ENCODE measurements around the gene COL6A1.
"Not testable (repeated sequence)": the region's sequence is repeated elsewhere in the genome, so short reads cannot be mapped to it uniquely, and the experiment has no call there.

The COL6A1 gene

DNA sequence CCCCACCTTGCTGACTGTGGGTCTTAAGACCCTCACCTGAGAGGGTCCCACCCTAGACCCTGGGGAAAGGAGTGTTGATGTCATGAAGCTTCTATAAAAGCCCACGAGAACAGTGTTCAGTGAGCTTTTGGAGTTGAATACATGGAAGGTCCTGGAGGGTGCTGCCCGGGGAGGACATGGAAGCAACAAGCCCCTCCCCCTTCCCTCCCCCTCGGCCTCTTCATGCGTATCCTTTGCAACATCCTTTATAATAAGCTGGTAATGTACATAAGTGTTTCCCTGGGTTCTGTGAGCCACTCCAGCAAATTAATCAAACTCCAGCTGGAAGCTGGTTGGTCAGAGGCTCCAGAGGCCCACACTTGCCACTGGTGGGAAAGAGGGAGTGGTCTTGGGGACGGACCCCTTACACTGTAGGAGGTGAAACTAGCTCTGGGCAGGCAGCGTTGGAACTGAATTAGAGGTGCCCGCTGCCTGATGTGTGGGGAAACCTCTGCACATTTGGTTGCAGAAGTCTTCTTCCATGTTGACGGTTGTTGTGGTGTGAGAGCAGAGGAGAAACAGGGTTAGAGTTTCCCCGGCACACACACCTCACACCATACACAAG lies 14.7 kb upstream of the COL6A1 start:
- no peak for DNase-seq

DNA sequence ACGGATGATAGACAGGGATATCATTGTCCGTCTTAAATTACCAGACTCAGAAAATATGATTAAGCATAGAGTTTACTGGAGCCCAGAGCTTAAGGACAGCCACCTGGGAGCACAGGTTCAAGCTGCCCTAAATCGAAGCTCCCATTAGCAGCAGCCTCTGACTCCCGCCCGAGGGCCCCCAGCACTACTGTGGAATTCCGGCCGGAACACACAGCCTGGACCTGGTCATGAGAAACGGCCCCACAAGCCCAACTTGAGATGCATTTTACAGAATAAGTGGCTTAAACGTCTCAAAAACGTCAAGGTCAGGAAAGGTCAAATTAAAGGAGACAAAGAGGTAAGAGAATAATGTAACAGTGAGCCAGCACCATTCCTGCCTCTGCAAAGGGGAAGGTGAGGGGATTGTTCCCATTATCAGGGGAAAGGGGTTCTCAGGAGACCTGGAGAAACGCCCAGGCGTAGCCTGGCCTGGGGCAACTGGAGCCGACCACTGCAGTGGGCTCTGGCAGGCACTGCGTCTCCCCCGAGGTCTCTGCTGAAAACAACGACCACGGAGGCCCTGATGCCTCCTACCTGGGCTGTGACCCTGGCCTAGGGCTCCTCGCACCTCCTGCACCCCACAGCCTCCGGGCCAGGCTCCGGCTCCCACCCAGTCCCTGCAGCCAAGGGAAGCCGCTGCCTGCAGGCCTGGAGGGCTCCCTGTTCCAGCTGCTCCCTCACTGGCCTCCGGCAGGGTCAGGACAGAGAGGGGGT lies 11.5 kb upstream of the COL6A1 start:
- no peak for DNase-seq

DNA sequence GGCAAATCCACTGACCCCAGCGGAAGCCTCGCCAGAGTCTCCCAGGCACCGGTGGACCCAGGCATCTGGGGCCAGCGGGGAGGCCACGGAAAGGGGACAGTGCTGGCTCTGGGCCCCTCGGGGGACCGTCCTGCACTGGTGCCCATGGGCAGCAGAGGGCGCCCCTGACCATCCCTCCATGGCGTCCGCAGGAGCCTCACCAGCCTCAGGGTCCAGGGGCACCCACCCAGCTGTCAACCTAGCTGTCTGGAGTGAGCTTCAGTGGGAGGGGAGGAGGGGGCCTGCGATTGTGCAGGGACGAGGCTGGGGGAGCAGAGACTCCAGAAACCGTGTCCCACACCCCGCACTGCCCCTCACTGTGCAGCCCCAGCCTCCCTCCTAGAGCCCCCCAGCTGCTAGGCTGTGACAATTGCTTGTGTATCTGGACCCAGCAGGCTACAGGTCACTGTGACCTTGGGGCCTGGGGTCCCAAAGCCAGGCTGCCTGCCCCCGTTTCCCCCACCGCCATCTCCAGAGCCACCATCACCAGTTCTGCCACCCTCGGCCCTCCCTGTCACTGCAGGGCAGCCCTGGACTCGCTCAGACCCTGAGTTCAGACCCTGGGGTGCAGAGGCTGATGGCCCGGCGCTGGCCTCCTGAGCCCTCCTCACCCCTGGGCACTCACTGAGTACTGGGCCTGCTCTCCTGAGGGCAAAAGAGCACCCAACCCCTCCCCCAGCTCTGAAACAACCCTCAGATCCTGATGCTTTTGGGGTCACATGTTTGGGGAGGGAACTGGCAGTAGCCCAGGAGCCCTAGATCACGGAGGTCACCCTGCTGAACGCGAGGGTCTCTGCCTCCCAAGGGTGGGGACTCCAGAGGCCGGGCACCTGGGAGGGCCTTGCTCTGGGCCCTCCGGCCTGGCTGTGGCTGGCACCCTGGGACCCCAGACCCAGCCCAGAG lies 10.6 kb upstream of the COL6A1 start:
- DNase-seq, result peak; percentile 85

- DNase-seq, result peak; percentile 87
Observed at GRCh38 chr21:45971616-45972352, 9.8 kb upstream of the COL6A1 start.

DNA sequence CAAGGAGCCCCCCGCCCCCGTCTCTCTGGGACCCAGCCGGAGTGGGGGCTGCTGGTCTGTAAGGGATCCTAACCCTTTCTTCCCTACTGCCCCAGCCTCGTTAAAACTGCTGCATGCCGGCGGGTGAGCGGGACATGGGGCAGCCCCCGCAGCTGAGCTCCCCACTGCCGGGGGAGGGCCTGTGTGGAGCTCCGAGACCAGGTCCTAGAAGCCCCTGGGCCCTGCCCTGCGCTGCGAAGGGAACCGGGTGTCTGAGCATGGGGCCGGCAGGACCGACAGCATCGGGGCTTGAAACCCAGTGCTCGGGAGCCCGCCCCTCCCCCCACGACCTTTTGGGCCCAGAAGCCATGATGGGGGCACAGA lies 9.2 kb upstream of the COL6A1 start:
- DNase-seq, result peak; percentile 75

DNA sequence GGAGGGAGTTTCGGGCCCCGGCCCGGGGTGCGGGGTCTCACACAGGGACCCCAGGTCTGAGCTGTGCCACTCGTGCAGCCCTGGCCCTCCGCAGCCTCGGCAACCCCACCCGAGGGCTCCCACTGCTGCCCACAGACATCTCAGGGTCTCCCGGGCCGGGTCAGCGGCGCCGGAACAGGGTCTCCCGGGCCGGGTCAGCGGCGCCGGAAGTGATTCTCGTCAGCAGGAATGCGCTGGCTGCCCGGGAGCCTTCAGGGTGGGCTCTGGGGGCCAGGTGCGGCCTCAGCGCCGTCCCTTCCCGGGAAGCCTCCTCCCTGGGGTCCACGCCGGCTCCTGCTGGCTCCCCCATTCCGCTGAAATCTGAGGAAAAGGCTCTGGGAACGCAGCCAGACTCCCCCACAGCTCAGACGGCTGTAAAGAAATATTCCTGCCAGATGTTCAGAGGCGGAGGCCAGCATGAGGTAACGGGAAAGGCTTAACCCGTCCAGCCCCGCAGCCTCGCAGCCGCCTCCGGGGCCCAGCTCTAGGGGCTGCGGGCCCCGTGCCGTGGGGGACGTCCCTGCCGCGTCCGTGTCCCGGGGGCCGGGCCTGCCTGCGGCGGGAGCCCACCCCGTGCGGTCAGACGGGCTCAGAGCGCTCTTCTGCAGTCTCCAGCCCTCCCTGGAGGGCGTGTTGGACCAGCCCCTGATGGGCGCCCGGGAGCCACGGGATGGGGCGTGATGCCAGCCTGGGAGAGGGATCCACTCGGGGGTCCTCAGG lies 8.7 kb upstream of the COL6A1 start:
- peak; percentile 95 for DNase-seq

GRCh38 chr21:45973475-45974072 lies 8.0 kb upstream of the COL6A1 start:
- DNase-seq, result peak; percentile 94

- DNase-seq, result peak; percentile 80
Observed at GRCh38 chr21:45974073-45975019, 7.2 kb upstream of the COL6A1 start.

DNA sequence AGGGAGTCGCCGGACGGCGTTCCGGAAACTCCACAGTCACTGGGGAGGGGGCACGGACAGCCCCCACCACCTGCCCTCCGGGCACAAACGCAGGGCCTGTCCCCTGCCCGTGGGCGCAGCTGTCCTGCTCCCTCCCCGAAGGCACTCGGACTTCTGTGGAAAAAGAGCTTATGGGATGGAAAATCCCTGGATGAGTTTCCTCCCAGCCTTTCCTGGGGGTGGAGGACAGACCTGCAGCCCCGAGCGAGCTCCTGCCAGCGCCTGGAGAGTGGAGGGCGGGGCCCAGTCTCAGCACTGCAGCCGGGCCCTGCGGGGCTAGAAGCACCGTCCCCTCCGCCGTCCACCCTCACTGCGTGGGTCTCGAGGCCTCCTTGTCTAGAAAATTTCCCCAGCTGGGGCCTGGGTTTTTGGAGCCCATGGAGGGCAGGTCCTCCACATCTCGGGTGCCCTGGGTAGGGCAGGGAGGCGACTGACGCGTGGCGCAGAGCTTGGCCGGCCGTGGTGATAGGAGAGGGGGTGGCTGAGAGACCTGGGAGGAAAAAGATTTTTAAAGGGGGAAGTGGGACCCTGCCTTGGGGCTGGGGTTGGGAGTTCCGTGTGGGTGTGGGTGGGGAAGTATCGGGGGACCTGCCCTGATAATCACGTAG lies 6.4 kb upstream of the COL6A1 start:
- DNase-seq, result peak; percentile 76

DNA sequence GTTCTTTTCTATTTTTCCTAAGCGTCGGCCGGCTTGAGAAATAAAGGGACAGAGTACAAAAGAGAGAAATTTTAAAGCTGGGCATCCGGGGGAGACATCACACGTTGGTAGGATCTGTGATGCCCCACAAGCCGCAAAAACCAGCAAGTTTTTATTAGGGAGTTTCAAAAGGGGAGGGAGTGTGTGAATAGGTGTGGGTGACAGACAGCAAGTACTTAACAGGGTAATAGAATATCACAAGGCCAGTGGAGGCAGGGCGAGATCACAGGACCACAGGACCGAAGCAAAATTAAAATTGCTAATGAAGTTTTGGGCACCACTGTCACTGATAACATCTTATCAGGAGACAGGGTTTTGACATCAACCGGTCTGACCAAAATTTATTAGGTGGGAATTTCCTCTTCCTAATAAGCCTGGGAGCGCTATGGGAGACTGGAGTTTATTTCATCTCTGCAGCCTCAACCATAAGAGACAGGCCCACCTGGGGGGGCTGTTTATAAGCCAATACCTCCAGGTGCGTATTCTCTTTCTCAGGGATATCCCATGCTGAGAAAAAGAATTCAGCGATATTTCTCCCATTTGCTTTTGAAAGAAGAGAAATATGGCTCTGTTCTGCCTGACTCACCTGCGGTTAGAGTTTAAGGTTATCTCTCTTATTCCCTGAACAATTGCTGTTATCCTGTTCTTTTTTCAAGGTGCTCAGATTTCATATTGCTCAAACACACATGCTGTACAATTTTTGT lies 5.7 kb upstream of the COL6A1 start:
- not testable (repeated sequence) for DNase-seq

- DNase-seq, result no peak
Observed at GRCh38 chr21:45976701-45977311, 4.8 kb upstream of the COL6A1 start.

GRCh38 chr21:45977396-45977795 lies 4.2 kb upstream of the COL6A1 start:
- DNase-seq, result no peak

DNA sequence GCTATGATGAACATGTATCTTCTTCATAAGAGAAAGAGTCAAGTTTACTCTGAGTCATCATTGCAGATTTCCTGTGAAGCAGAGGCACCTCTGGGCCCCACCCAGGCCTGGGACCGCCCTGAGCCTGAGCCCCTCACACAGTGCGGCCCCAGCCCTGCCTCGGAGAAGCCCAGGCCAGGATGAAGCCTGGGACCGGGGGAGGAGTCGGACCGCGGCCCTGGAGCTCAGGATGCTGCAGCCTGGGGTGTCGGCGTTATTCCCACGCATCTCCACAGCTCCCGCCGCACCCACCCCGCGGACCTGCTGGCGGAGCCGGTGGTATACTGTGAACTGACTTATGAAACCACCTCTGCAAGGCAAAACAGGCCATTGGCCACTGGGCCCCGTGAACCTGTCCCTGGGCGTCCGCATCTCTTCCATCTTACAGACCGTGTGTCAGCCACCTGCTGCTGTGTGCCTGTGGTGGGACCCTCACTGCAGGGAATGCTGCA lies 2.4 kb upstream of the COL6A1 start:
- peak; percentile 61 for DNase-seq

DNA sequence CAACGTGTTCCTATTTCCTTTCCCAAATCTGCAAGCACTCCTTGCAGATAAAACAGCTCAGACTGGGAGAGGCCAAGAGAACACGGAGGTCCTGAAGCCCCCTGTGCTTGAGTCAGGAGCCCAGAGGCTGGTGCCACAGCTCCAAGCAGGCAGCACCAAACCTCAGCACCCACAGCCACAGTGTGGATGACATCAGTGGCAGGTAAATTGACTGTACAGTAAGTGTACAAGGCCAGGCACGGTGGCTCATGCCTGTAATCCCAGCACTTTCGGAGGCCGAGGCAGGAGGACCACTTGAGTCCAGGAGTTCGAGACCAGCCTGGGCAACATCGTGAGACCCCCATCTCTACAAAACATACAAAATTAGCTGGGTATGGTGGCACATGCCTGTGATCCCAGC lies 1.9 kb upstream of the COL6A1 start:
- peak; percentile 38 for DNase-seq

GRCh38 chr21:45980271-45980670 lies 1.3 kb upstream of the COL6A1 start:
- no peak for DNase-seq

- no peak for DNase-seq
Observed at GRCh38 chr21:45980697-45981096, 873 bp upstream of the COL6A1 start.

DNA sequence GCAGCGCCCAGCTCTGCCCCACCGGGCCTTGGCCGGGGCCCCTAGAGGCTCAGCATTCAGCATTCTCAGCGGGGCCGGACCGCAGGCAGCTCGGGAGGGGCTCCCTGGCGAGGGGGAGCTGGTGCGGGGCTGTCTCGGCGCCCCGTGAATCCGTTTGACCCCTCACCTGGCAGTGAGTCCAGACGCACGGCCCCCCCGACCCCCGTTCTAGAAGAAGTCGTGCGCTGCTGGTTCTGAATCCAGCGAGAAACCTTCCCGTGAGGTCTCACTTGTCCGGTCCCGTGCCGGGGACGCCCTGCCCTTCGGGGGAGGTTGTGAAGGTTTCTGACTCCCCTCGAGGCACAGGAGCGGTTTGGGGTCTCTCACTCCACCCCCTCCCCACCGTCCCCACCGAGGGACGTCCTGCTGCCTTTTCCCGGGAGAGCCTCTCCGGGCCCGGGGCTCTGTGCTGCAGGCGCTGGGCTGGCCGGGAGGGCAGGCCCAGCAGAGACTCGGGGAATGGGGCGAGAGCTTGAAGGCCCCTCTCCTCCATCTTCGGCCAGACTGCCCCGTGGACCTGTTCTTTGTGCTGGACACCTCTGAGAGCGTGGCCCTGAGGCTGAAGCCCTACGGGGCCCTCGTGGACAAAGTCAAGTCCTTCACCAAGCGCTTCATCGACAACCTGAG lies 655 bp downstream of the COL6A1 start:
- DNase-seq, result no peak

Data from right forelimb (tissue), 1 donor.